GM18858 (cell line): ENCODE measurements around the gene NPC1.
"Not testable (repeated sequence)": the region's sequence is repeated elsewhere in the genome, so short reads cannot be mapped to it uniquely, and the experiment has no call there.

Experiments
- ATAC-seq: cut with Tn5 transposase; IDR thresholded peaks from one replicate; pipeline ENCODE4 v1.9.1; 2021; ENCODE audit not compliant: unreplicated experiment

NPC1 gene

GRCh38 chr18:23494992-23495391 is 91.3 kb downstream of the NPC1 start:
- ATAC-seq: no peak

GRCh38 chr18:23493654-23494053 is 92.7 kb downstream of the NPC1 start:
- no peak for ATAC-seq

GRCh38 chr18:23489586-23489985 is 96.7 kb downstream of the NPC1 start:
- not testable (repeated sequence) for ATAC-seq

GRCh38 chr18:23487738-23488570 is 98.4 kb downstream of the NPC1 start:
- ATAC-seq: peak; percentile 54

GRCh38 chr18:23485386-23485785 is 100.9 kb downstream of the NPC1 start:
- no peak for ATAC-seq

- no peak for ATAC-seq
These were observed 101.6 kb downstream of the NPC1 start for GRCh38 chr18:23484561-23485182.
